Femur (tissue), 1 donor: ENCODE measurements around the gene NCOR1.

ENCODE experiments used
- DNase-seq: peaks from one replicate; pipeline ENCODE4 v3.0.0-alpha.2; 2017

NCOR1 gene

GRCh38 chr17:16025202-16025601 lies 190.1 kb downstream of the NCOR1 start:
- DNase-seq, result no peak

GRCh38 chr17:16023881-16024280 lies 191.5 kb downstream of the NCOR1 start:
- DNase-seq, result no peak

DNA sequence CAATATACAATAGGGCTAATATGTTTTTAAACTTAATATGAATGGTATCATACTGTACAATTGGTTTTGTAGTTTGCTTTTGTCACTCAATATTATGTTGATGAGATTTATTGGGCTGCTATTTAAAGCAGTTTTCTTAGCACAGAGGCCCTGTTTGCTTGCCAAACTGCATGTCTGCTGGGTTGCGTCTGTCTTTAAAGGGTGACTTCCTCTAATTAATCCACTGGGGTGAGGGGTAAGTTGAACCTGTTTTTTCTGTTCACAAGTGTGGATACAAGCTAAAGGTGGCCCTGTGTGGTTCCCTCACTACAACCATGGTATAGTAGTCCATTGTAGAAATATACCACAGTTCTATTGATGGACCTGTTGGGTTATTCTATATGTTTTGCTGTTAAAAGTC lies 196.0 kb downstream of the NCOR1 start:
- DNase-seq, result no peak

GRCh38 chr17:16013943-16014407 lies 201.4 kb downstream of the NCOR1 start:
- no peak for DNase-seq

GRCh38 chr17:16007439-16007838 lies 207.9 kb downstream of the NCOR1 start:
- DNase-seq, result no peak

GRCh38 chr17:16005636-16006035 lies 209.7 kb downstream of the NCOR1 start:
- DNase-seq, result no peak

GRCh38 chr17:16003841-16004240 lies 211.5 kb downstream of the NCOR1 start:
- no peak for DNase-seq

- DNase-seq, result no peak
These were observed 212.6 kb downstream of the NCOR1 start for GRCh38 chr17:16002708-16003260.

GRCh38 chr17:16001226-16001897 lies 214.0 kb downstream of the NCOR1 start:
- DNase-seq, result no peak

DNA sequence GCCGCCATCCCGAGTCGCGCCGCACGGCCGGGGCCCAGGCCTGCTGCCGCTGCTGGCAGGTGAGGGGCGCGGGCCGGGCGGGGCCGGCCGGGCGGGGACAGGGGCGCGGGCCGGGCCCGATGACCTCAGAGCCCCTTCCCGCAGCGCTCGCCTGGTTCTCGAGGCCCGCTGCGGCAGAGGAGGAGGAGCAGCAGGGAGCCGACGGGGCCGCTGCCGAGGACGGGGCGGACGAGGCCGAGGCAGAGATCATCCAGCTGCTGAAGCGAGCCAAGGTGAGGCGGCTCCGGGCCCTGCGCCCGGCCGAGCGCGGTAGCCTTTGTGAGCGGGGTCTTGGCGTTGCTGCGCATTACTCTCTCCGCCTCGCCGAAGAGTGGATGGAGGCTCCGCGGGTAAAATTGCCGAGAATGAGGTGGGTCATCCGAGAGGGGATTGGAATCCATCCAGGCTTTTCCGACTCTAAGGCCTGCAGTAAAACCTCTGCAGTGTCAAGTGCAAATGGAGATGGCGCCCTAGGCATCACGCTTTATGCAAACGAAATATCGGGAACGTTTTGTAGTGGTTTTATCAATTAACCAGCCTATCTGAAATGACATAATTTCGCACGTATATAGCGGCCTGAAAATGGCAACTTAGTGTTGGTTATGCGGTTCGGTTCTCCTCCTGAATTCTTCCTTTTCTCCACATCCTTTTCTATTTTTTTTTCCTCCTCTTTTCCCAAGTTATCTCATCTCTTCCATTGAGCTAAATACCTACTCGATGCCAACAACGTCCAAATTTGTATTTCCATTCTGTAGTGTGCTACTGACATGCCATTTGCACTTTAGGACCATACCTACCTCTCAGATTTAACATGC lies 215.1 kb downstream of the NCOR1 start:
- DNase-seq, result peak; percentile 69

- peak; percentile 97 for DNase-seq
These were observed 216.0 kb downstream of the NCOR1 start, which contains the start of the genes TTC19 and ZSWIM7 for GRCh38 chr17:15999141-15999973. TTC19 (plus strand) TSS chr17:15999824; CDS start chr17:15999849, 25 bp downstream. ZSWIM7 (minus strand) TSS chr17:15999704; CDS start chr17:15999594, 110 bp downstream.

GRCh38 chr17:15998031-15998562 lies 217.2 kb downstream of the NCOR1 start:
- DNase-seq, result no peak

- DNase-seq, result no peak
These were observed 219.0 kb downstream of the NCOR1 start for GRCh38 chr17:15996322-15996721.

- no peak for DNase-seq
These were observed 233.4 kb downstream of the NCOR1 start for GRCh38 chr17:15981646-15982580.

DNA sequence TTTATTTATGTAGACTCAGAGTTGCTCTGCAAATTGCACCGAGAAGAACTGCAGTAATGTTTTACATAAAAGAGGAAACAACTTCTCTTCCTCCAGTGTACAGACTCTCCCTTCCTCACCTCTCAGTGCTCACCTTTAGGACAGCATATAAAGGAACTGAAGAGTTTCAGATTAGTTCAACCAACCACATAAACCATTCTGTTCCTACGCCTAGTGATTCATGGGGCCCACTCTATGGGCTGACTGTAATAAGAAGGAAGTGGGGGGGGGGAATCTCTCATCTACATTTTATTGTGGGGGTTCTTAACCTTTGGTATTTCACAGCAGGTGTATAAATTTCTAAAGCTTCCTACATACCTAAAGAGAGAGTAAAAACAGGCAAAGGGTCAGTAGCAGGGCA lies 234.1 kb downstream of the NCOR1 start:
- DNase-seq, result no peak
